SU-DHL-6 (cell line): ENCODE results near the gene CYP2C19.
"Not testable (repeated sequence)": the region's sequence is repeated elsewhere in the genome, so short reads cannot be mapped to it uniquely, and the experiment has no call there.

ENCODE experiments used
- H2AFZ ChIP-seq: fragments of 200-600 bp; sonication (generic); 2 replicates; pipeline ENCODE4 v1.6.1; 2014; ENCODE audit warnings: low read depth, mild to moderate bottlenecking, moderate library complexity, mixed read lengths, antibody characterized with exemption, low read length; ENCODE audit not compliant: severe bottlenecking
- H3F3A ChIP-seq: fragments of 200-600 bp; shearing (Covaris generic); 2 replicates; pipeline ENCODE4 v1.6.0; 2016; ENCODE audit warnings: antibody characterized with exemption, mild to moderate bottlenecking; ENCODE audit not compliant: insufficient read depth
- H3K27ac ChIP-seq: fragments of 200-600 bp; sonication (generic); 2 replicates; pipeline ENCODE4 v1.5.1; 2016; ENCODE audit warnings: low read depth, mild to moderate bottlenecking, low read length, moderate library complexity, mixed read lengths
- H3K27me3 ChIP-seq: fragments of 200-600 bp; sonication (generic), shearing (Covaris generic); 2 replicates; pipeline ENCODE4 v1.6.0; 2014; ENCODE audit warnings: mild to moderate bottlenecking, low read length
- H3K36me3 ChIP-seq: fragments of 200-600 bp; sonication (generic); 2 replicates; pipeline ENCODE4 v1.6.1; 2014; ENCODE audit warnings: mild to moderate bottlenecking, low read length, mixed read lengths
- H3K4me2 ChIP-seq: fragments of 300-600, 200-600 bp; shearing (Covaris generic), sonication (generic); 2 replicates; pipeline ENCODE4 v1.6.0; 2014; ENCODE audit warnings: low read length, low read depth, mild to moderate bottlenecking; ENCODE audit not compliant: poor library complexity, severe bottlenecking
- H3K4me3 ChIP-seq: fragments of 200-600 bp; sonication (generic); 2 replicates; pipeline ENCODE4 v1.5.1; 2014; ENCODE audit warnings: antibody characterized with exemption, low read length, mild to moderate bottlenecking, mixed read lengths; ENCODE audit not compliant: insufficient read depth, poor library complexity, severe bottlenecking
- H3K79me2 ChIP-seq: fragments of 200-600 bp; sonication (generic); 2 replicates; pipeline ENCODE4 v1.6.1; 2014; ENCODE audit warnings: mild to moderate bottlenecking, low read length, moderate library complexity; ENCODE audit not compliant: insufficient read depth
- H3K9ac ChIP-seq: fragments of 200-600 bp; sonication (generic); 2 replicates; pipeline ENCODE4 v1.7.0; 2014; ENCODE audit warnings: mild to moderate bottlenecking, low read length
- H3K9me2 ChIP-seq: fragments of 200-600 bp; sonication (generic); replicated peaks from 2 replicates; pipeline ENCODE4 v1.6.1; 2014; ENCODE audit warnings: low read length; ENCODE audit not compliant: insufficient read depth
- H3K9me3 ChIP-seq: fragments of 200-600 bp; sonication (generic); 2 replicates; pipeline ENCODE4 v1.6.1; 2014; ENCODE audit warnings: low read length, mixed read lengths; ENCODE audit not compliant: insufficient read depth
- H4K20me1 ChIP-seq: fragments of 200-600 bp; sonication (generic); 2 replicates; pipeline ENCODE4 v1.6.1; 2014; ENCODE audit warnings: low read depth, mild to moderate bottlenecking, antibody characterized with exemption, low read length, moderate library complexity, mixed read lengths
- CTCF ChIP-seq: fragments of 200-600 bp; sonication (generic); IDR thresholded peaks from one replicate; pipeline ENCODE4 v1.5.1; 2017; ENCODE audit warnings: antibody characterized with exemption, mild to moderate bottlenecking, low read length, moderate library complexity; ENCODE audit not compliant: insufficient read depth, poor library complexity, severe bottlenecking
- EZH2phosphoT487 ChIP-seq: fragments of 200-600 bp; sonication (generic), shearing (Covaris generic); conservative IDR thresholded peaks from 2 replicates; pipeline ENCODE4 v1.6.1; 2018; ENCODE audit warnings: mild to moderate bottlenecking, antibody characterized with exemption, low read length, moderate library complexity, mixed read lengths

The CYP2C19 gene

GRCh38 chr10:94780844-94781243 is 18.4 kb downstream of the CYP2C19 start:
- H3K79me2 ChIP-seq: no peaks in the 10 kb centered on the region
- no peaks in the 10 kb centered on the region for H3K9me2 ChIP-seq
- no peaks in the 10 kb centered on the region for H4K20me1 ChIP-seq
- no peak for TF ChIP-seq EZH2phosphoT487
- TF ChIP-seq CTCF: no peak
- no peaks in the 10 kb centered on the region for H3F3A ChIP-seq
- H3K27me3 ChIP-seq: no peaks in the 10 kb centered on the region
- H3K27ac ChIP-seq: no peak overlapping the region
- H3K4me3 ChIP-seq: no peak overlapping the region
- no peak overlapping the region for H3K4me2 ChIP-seq
- no peaks in the 10 kb centered on the region for H3K9me3 ChIP-seq
- H3K9ac ChIP-seq: no peak overlapping the region
- H2AFZ ChIP-seq: no peak overlapping the region
- H3K36me3 ChIP-seq: no peaks in the 10 kb centered on the region

- Histone ChIP-seq H3K9ac (no peak overlapping the region), H3K27me3 (no peaks in the 10 kb centered on the region), H3K9me3 (no peaks in the 10 kb centered on the region), H3F3A (no peaks in the 10 kb centered on the region), H3K36me3 (no peaks in the 10 kb centered on the region), H3K27ac (no peak overlapping the region), H4K20me1 (no peaks in the 10 kb centered on the region), H3K9me2 (no peaks in the 10 kb centered on the region), H2AFZ (no peak overlapping the region), H3K4me3 (no peak overlapping the region), H3K79me2 (no peaks in the 10 kb centered on the region), H3K4me2 (no peak overlapping the region)
- TF ChIP-seq CTCF (no peak), EZH2phosphoT487 (no peak)
Measured at GRCh38 chr10:94784256-94784655, 21.8 kb downstream of the CYP2C19 start.

GRCh38 chr10:94785211-94785610 is 22.7 kb downstream of the CYP2C19 start:
- Histone ChIP-seq H3K4me2 (no peak overlapping the region), H3F3A (no peaks in the 10 kb centered on the region), H3K4me3 (no peak overlapping the region), H3K36me3 (no peaks in the 10 kb centered on the region), H3K79me2 (no peaks in the 10 kb centered on the region), H2AFZ (no peak overlapping the region), H3K27ac (no peak overlapping the region), H3K9me2 (no peaks in the 10 kb centered on the region), H3K9me3 (no peaks in the 10 kb centered on the region), H3K27me3 (no peaks in the 10 kb centered on the region), H4K20me1 (no peaks in the 10 kb centered on the region), H3K9ac (no peak overlapping the region)
- TF ChIP-seq CTCF: no peak
- TF ChIP-seq EZH2phosphoT487: no peak

- H3K36me3 ChIP-seq, H3F3A ChIP-seq, H3K9me3 ChIP-seq, H3K27ac ChIP-seq, H3K4me2 ChIP-seq, H2AFZ ChIP-seq, H3K79me2 ChIP-seq, H3K9me2 ChIP-seq, H3K27me3 ChIP-seq, H3K9ac ChIP-seq, H3K4me3 ChIP-seq, H4K20me1 ChIP-seq: not testable (repeated sequence)
Measured at GRCh38 chr10:94800551-94800950, 38.1 kb downstream of the CYP2C19 start.
